Panc1 (cell line): ENCODE results near the gene SELL. TPM values are rescaled to one million over a fixed set of nuclear protein-coding genes. Genes with fewer than 3 reads are reported as not detected.
"Not testable (repeated sequence)": the region's sequence is repeated elsewhere in the genome, so short reads cannot be mapped to it uniquely, and the experiment has no call there.

ENCODE experiments used
- ATAC-seq: fragments of 200-7000 bp; cut with Tn5 transposase; 2 replicates; pipeline ENCODE4 v1.9.1; 2020; ENCODE audit warnings: mild to moderate bottlenecking, moderate library complexity
- BruUV-seq: library from RNA; stranded (reverse); fragments of 400-500 nt; replicated peaks from 2 replicates; lab custom pipeline; 2021; lab: Mats Ljungman, UMichigan
- CTCF ChIA-PET: fragments of 300-600 bp; sonication (Branson Sonifier 250); formaldehyde crosslinking; loops from one replicate; lab custom pipeline; 2022; ENCODE audit warnings: antibody characterized with exemption; lab: Charles Lee
- POLR2A ChIA-PET: fragments of 300-600 bp; sonication (Branson Sonifier 250); formaldehyde crosslinking; loops from one replicate; lab custom pipeline; 2022; ENCODE audit warnings: antibody characterized with exemption; lab: Charles Lee
- DNase-seq: peaks from one replicate; pipeline ENCODE4 v3.0.0-alpha.2; 2010; ENCODE audit warnings: low read depth, low spot score
- H3K27ac ChIP-seq: 2 replicates; pipeline ENCODE4 v1.5.1; 2011; ENCODE audit warnings: mild to moderate bottlenecking, low read length, inconsistent platforms
- H3K27me3 ChIP-seq: fragments of 200-500 bp; sonication (Bioruptor generic); 2 replicates; pipeline ENCODE4 v1.6.0; 2014; ENCODE audit warnings: low read length, inconsistent platforms; ENCODE audit not compliant: control insufficient read depth, insufficient read depth
- H3K36me3 ChIP-seq: fragments of 200-500 bp; sonication (Bioruptor generic); 2 replicates; pipeline ENCODE4 v1.5.1; 2014; ENCODE audit warnings: inconsistent platforms, mild to moderate bottlenecking, low read length, moderate library complexity; ENCODE audit not compliant: control insufficient read depth, insufficient read depth
- H3K4me1 ChIP-seq: 2 replicates; pipeline ENCODE4 v1.5.1; 2011; ENCODE audit warnings: inconsistent platforms, mild to moderate bottlenecking, low read length, moderate library complexity; ENCODE audit not compliant: control insufficient read depth, insufficient read depth
- H3K4me3 ChIP-seq, 2 experiments: 2 replicates each; pipeline ENCODE4 v1.5.1; 2011 to 2012; ENCODE audit warnings: low read depth in 2 of 2, low read length in 2 of 2, mild to moderate bottlenecking in 2 of 2, inconsistent platforms in 1 of 2, moderate library complexity in 1 of 2
- H3K9me3 ChIP-seq: fragments of 200-500 bp; sonication (Bioruptor generic); 2 replicates; pipeline ENCODE4 v1.5.1; 2014; ENCODE audit warnings: low read depth, mild to moderate bottlenecking, inconsistent platforms, low read length, moderate library complexity; ENCODE audit not compliant: control insufficient read depth, insufficient read depth
- CTCF ChIP-seq: fragments of 450-650 bp; IDR thresholded peaks from 2 replicates; pipeline ENCODE4 v1.5.1; 2017; ENCODE audit warnings: mild to moderate bottlenecking
- POLR2AphosphoS5 ChIP-seq: IDR thresholded peaks from 2 replicates; pipeline ENCODE4 v1.6.1; 2012; ENCODE audit warnings: mild to moderate bottlenecking, low read depth, low read length, moderate library complexity
- REST ChIP-seq, 2 experiments: IDR thresholded peaks; 2 replicates each; pipeline ENCODE4 v1.6.1; 2011 to 2012; ENCODE audit warnings: low read depth in 2 of 2, control low read depth in 1 of 2, low read length in 1 of 2, mild to moderate bottlenecking in 1 of 2, moderate library complexity in 1 of 2; ENCODE audit not compliant: insufficient read depth in 1 of 2
- SIN3A ChIP-seq: IDR thresholded peaks from 2 replicates; pipeline ENCODE4 v1.6.1; 2012; ENCODE audit warnings: low read depth, mild to moderate bottlenecking, low read length, moderate library complexity, borderline replicate concordance; ENCODE audit not compliant: insufficient read depth
- TCF7L2 ChIP-seq: IDR thresholded peaks from 2 replicates; pipeline ENCODE4 v1.6.1; 2011; ENCODE audit warnings: mild to moderate bottlenecking, low read depth, low read length, inconsistent platforms
- in situ Hi-C: cut with HindIII; loops from 2 replicates; pipeline ENCODE4 v1.10.0; 2016; ENCODE audit warnings: low sequenced_read_pairs, low pct_unique_long_range_greater_than_20kb
- intact Hi-C: fragments of 100-400 bp; cut with micrococcal nuclease; formaldehyde crosslinking; loops from one replicate; pipeline ENCODE4 v1.10.0; 2022; ENCODE audit not compliant: unreplicated experiment
- total RNA-seq: library from RNA; stranded (reverse); gene quantifications from one replicate; pipeline ENCODE4 v1.2.1, GENCODE V29; 2021; ENCODE audit not compliant: unreplicated experiment

Gene SELL
- total RNA-seq, 1 experiment from 2014 or later = 0.31 TPM

GRCh38 chr1:169676001-169676400 lies 35.4 kb downstream of the SELL start:
- no peak for DNase-seq
- CTCF ChIA-PET = no interaction called here

GRCh38 chr1:169670836-169671235 lies 40.6 kb downstream of the SELL start:
- ChIA-PET CTCF (no interaction called here), POLR2A (no interaction called here)
- Histone ChIP-seq H3K27me3 (no peaks in the 10 kb centered on the region), H3K4me3 (no peak overlapping the region), H3K36me3 (no peaks in the 10 kb centered on the region), H3K9me3 (no peaks in the 10 kb centered on the region), H3K27ac (no peak overlapping the region), H3K4me1 (no peaks in the 10 kb centered on the region)
- in situ Hi-C loops (no loop called here), intact Hi-C loops (no loop called here)
- ATAC-seq (no peak), DNase-seq (no peak)
- TF ChIP-seq CTCF (no peak), SIN3A (no peak), TCF7L2 (no peak), REST (IDR thresholded peaks at IDR 0.05; ENCODE audit: insufficient read depth in 1 of 2, low read depth in 2 of 2, low read length in 1 of 2) (no peak), POLR2AphosphoS5 (no peak)
- BruUV-seq = no TSS peak

More at GRCh38 chr1:169676001-169676400, 35.4 kb downstream of the SELL start:
- no peaks in the 10 kb centered on the region for H3K9me3 ChIP-seq
- ATAC-seq = no peak
- POLR2A ChIA-PET = no interaction called here
- in situ Hi-C loops = no loop called here
- H3K36me3 ChIP-seq = no peaks in the 10 kb centered on the region
- no peaks in the 10 kb centered on the region for H3K27me3 ChIP-seq
- no peak overlapping the region for H3K4me3 ChIP-seq
- intact Hi-C loops = no loop called here
- no peak overlapping the region for H3K27ac ChIP-seq
- no peak for TF ChIP-seq SIN3A
- TF ChIP-seq TCF7L2 = no peak
- TF ChIP-seq REST (IDR thresholded peaks at IDR 0.05; ENCODE audit: insufficient read depth in 1 of 2, low read depth in 2 of 2, low read length in 1 of 2) = no peak
- no peak for TF ChIP-seq CTCF
- no peak for TF ChIP-seq POLR2AphosphoS5
- BruUV-seq = no TSS peak
- no peaks in the 10 kb centered on the region for H3K4me1 ChIP-seq

- BruUV-seq, intact Hi-C loops, H3K36me3 ChIP-seq, H3K9me3 ChIP-seq, in situ Hi-C loops, CTCF ChIA-PET, H3K27ac ChIP-seq, ATAC-seq, H3K4me3 ChIP-seq, POLR2A ChIA-PET, H3K4me1 ChIP-seq, DNase-seq, H3K27me3 ChIP-seq: not testable (repeated sequence)
These were observed 41.2 kb downstream of the SELL start for GRCh38 chr1:169670244-169670643.
